Loucy (cell line): ENCODE measurements around the gene KCNK7.
"Not testable (repeated sequence)": the region's sequence is repeated elsewhere in the genome, so short reads cannot be mapped to it uniquely, and the experiment has no call there.

Experiments used
- H2AFZ ChIP-seq: fragments of 200-600 bp; sonication (generic); 2 replicates; pipeline ENCODE4 v1.6.0; 2016; ENCODE audit warnings: antibody characterized with exemption, mild to moderate bottlenecking, low read length, moderate library complexity
- H3F3A ChIP-seq: fragments of 200-600 bp; 2 replicates; pipeline ENCODE4 v1.6.0; 2016; ENCODE audit warnings: antibody characterized with exemption, low read depth, mild to moderate bottlenecking
- H3K27me3 ChIP-seq: fragments of 200-600 bp; sonication (generic); 2 replicates; pipeline ENCODE4 v1.6.1; 2014; ENCODE audit warnings: low read length, mild to moderate bottlenecking; ENCODE audit not compliant: insufficient read depth, poor library complexity, severe bottlenecking
- H3K36me3 ChIP-seq: fragments of 200-600 bp; sonication (generic); 2 replicates; pipeline ENCODE4 v1.6.1; 2016; ENCODE audit warnings: low read length; ENCODE audit not compliant: insufficient read depth
- H3K4me1 ChIP-seq: fragments of 200-600 bp; sonication (generic); 2 replicates; pipeline ENCODE4 v1.5.1; 2014; ENCODE audit warnings: low read length, mild to moderate bottlenecking; ENCODE audit not compliant: insufficient read depth, poor library complexity, severe bottlenecking
- H3K4me2 ChIP-seq: fragments of 200-600 bp; sonication (generic); 2 replicates; pipeline ENCODE4 v1.6.0; 2014; ENCODE audit warnings: antibody characterized with exemption, low read length, low read depth, mild to moderate bottlenecking; ENCODE audit not compliant: poor library complexity, severe bottlenecking
- H3K4me3 ChIP-seq: fragments of 200-600 bp; sonication (generic); 2 replicates; pipeline ENCODE4 v1.5.1; 2014; ENCODE audit warnings: low read length, mild to moderate bottlenecking, mixed read lengths; ENCODE audit not compliant: poor library complexity, severe bottlenecking
- H3K79me2 ChIP-seq: fragments of 200-600 bp; sonication (generic); 2 replicates; pipeline ENCODE4 v1.6.1; 2014; ENCODE audit warnings: low read length; ENCODE audit not compliant: insufficient read depth
- H3K9ac ChIP-seq: fragments of 200-600 bp; sonication (generic); 2 replicates; pipeline ENCODE4 v1.6.0; 2014; ENCODE audit warnings: mild to moderate bottlenecking, low read depth, low read length, moderate library complexity; ENCODE audit not compliant: poor library complexity, severe bottlenecking
- H3K9me2 ChIP-seq: fragments of 200-600 bp; sonication (generic); replicated peaks from 2 replicates; pipeline ENCODE4 v1.6.1; 2016; ENCODE audit warnings: low read depth, low read length, mixed read lengths
- H3K9me3 ChIP-seq: fragments of 200-600 bp; sonication (generic); 2 replicates; pipeline ENCODE4 v1.6.1; 2014; ENCODE audit warnings: mild to moderate bottlenecking, antibody characterized with exemption, low read length, low read depth; ENCODE audit not compliant: insufficient read depth
- H4K20me1 ChIP-seq: fragments of 200-600 bp; sonication (generic); 2 replicates; pipeline ENCODE4 v1.6.0; 2014; ENCODE audit warnings: antibody characterized with exemption, low read length, mild to moderate bottlenecking; ENCODE audit not compliant: insufficient read depth, poor library complexity, severe bottlenecking
- EZH2phosphoT487 ChIP-seq: fragments of 200-600 bp; IDR thresholded peaks from 2 replicates; pipeline ENCODE4 v1.6.1; 2018; ENCODE audit warnings: antibody characterized with exemption, mild to moderate bottlenecking, moderate library complexity, borderline replicate concordance
- TF ChIP-seq, protein P1 (sequence below): fragments of 200-600 bp; sonication (generic); conservative IDR thresholded peaks from 2 replicates; pipeline ENCODE4 v1.5.1; 2014; ENCODE audit warnings: mild to moderate bottlenecking, antibody characterized with exemption, low read length

KCNK7 gene

DNA sequence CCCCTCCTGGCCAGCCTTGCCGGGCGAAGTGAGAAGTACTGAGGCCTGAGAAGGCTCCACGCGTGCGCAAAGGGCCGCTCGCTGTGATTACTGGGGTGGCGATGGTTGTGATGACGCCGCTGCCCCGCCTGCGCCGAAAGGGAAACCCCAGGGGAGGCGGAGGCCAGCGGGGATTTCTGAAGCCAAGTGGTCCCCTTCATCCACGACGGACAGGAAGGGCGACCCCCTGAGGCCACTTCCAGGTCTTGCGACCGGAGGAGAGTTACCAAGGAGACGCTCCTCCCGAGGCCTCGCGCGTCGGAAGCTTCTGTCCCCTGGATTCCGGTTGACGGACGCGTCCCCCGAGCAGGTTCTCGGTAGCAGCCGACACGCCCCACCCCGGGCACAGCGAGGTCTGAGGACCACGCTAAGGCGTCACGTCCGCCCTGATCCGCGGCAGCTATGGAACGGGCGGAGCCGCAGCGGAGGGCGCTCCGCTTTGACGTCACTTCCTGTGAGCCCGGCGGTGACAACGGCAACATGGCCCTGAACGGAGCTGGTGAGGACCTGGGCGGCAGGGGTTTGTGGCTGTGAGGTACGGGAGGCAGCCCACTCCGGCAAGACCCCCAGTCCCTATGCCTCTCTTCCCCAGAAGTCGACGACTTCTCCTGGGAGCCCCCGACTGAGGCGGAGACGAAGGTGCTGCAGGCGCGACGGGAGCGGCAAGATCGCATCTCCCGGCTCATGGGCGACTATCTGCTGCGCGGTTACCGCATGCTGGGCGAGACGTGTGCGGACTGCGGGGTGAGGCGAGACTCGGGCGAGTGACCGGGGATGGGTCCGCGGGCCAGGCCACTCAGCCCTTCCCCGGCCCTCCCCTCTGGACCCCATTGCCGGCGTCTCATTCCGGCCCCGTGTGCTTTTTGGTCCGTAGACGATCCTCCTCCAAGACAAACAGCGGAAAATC, 25.4 kb downstream of the KCNK7 start, which contains the start of gene ZNRD2:
Gene ZNRD2 (plus strand): TSS at position 505 of the 946 bp plus-strand sequence. CDS start 15 bp downstream, at position 520.
- no peaks in the 10 kb centered on the region for H3K9me3 ChIP-seq
- peak within 1 kb of the TSS; percentile 87 for H3K9ac ChIP-seq
- peak within 1 kb of the TSS; percentile 92 for H2AFZ ChIP-seq
- no peaks in the 10 kb centered on the region for H3K27me3 ChIP-seq
- no peaks in the 10 kb centered on the region for H3K9me2 ChIP-seq
- H3K4me3 ChIP-seq = peak within 1 kb of the TSS; percentile 90
- peaks cover 30% of the 10 kb centered on the region for H4K20me1 ChIP-seq
- TF ChIP-seq EZH2phosphoT487 = no peak
- TF ChIP-seq, protein P1, sequence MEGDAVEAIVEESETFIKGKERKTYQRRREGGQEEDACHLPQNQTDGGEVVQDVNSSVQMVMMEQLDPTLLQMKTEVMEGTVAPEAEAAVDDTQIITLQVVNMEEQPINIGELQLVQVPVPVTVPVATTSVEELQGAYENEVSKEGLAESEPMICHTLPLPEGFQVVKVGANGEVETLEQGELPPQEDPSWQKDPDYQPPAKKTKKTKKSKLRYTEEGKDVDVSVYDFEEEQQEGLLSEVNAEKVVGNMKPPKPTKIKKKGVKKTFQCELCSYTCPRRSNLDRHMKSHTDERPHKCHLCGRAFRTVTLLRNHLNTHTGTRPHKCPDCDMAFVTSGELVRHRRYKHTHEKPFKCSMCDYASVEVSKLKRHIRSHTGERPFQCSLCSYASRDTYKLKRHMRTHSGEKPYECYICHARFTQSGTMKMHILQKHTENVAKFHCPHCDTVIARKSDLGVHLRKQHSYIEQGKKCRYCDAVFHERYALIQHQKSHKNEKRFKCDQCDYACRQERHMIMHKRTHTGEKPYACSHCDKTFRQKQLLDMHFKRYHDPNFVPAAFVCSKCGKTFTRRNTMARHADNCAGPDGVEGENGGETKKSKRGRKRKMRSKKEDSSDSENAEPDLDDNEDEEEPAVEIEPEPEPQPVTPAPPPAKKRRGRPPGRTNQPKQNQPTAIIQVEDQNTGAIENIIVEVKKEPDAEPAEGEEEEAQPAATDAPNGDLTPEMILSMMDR = peak; percentile 48
- no peaks in the 10 kb centered on the region for H3K36me3 ChIP-seq
- H3K4me1 ChIP-seq = peaks cover 51% of the 10 kb centered on the region
- peaks cover 54% of the 10 kb centered on the region for H3K79me2 ChIP-seq
- H3K4me2 ChIP-seq = peak within 1 kb of the TSS; percentile 94
- H3F3A ChIP-seq = peaks cover 12% of the 10 kb centered on the region

DNA sequence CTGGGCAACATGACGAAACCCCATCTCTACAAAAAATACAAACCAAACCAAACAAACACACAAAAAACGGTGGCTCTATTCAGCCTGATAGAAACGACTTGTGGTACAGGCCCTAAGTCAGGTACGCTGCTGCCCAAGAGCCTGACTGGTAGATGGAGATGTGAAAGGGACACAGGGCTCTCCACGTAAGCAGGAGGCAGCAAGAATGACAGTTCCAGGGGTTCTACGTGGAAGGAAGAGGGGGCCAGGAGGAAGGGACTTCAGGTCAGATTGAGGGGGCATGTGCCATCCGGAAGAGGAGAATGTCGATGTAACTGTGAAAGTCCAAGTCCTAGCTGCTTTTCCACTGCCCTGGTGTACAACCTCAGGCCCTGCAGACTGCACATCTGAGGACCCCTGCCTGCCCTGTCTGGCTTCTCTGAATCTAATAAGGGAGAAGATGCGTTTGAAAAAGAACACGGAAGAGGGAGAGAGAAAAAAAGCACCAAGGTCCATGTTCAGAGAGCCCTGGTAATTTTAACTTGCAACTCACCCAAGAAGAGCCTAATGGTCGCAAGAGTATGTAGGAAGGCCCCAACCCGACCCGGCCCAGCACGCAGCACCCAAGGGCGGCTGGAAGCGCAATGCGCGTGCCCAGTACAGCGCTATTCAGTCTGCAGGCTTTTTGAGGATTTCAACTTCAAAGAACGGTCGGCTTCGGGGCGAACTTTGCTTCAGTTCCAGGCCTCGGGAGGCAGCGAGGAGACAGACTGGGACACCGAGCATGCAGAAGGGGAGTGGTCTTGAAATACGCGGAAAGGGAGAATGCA, 26.2 kb downstream of the KCNK7 start:
- no peak for TF ChIP-seq EZH2phosphoT487
- TF ChIP-seq, protein P1 = no peak
- no peaks in the 10 kb centered on the region for H3K36me3 ChIP-seq
- H3K9ac ChIP-seq = peak overlapping the region; percentile 87
- H2AFZ ChIP-seq = peak overlapping the region; percentile 92
- H3K4me3 ChIP-seq = peak overlapping the region; percentile 90
- peaks cover 51% of the 10 kb centered on the region for H3K79me2 ChIP-seq
- peaks cover 5% of the 10 kb centered on the region; the same call in 1 of the 2 replicates for H3F3A ChIP-seq
- H3K4me1 ChIP-seq = peaks cover 50% of the 10 kb centered on the region
- H4K20me1 ChIP-seq = peaks cover 30% of the 10 kb centered on the region
- no peaks in the 10 kb centered on the region for H3K27me3 ChIP-seq
- H3K9me3 ChIP-seq = no peaks in the 10 kb centered on the region
- peak overlapping the region; percentile 94 for H3K4me2 ChIP-seq
- no peaks in the 10 kb centered on the region for H3K9me2 ChIP-seq

DNA sequence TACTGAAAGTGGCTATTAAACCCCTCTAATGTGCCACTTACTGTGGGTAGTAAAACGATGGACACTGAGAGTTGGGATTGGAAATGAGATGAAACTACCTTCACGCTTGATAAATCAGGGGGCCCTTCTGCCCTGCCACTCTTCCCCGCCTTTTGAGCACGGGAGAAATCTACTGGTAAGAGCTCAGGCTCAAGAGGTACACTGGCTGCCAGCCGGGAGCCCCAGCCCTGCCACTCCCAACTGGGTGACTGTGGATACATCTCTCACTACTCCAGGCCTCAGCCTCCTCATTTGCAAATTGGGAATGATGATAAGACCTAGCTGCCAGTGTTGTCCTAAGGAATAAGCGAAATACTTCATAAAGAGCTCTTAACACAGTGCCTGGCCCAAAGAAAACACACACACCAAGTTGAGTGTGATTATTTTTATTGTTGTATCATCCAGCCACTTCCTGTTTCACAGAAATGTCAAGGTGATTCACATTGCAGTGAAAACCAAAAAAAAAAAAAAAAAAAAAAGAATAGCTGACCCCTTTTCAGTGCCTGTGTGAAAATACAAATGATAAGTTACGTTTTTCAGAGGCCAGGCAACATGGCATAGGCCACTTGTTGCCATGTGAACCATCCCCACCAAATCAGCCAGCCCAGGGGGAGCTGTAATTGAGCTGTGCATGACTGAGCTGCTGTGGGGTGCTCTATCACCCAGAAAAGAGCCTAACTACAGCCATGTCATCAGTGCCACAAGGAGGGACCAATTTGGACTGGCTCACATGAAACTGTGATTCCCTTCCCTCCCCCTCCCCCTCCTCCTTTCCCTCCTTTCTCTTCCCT, 29.8 kb downstream of the KCNK7 start:
- Histone ChIP-seq H3K4me3 (peak overlapping the region; percentile 20), H3K36me3 (no peaks in the 10 kb centered on the region), H3K4me1 (peaks cover 32% of the 10 kb centered on the region), H3K9ac (peak overlapping the region; percentile 4), H2AFZ (no peak overlapping the region), H3K9me2 (no peaks in the 10 kb centered on the region), H3F3A (peaks cover 5% of the 10 kb centered on the region; the same call in 1 of the 2 replicates), H3K27me3 (no peaks in the 10 kb centered on the region), H3K79me2 (peaks cover 24% of the 10 kb centered on the region), H3K9me3 (no peaks in the 10 kb centered on the region), H4K20me1 (peaks cover 8% of the 10 kb centered on the region), H3K4me2 (peak overlapping the region; percentile 58)
- TF ChIP-seq, protein P1 = no peak
- TF ChIP-seq EZH2phosphoT487 = no peak

DNA sequence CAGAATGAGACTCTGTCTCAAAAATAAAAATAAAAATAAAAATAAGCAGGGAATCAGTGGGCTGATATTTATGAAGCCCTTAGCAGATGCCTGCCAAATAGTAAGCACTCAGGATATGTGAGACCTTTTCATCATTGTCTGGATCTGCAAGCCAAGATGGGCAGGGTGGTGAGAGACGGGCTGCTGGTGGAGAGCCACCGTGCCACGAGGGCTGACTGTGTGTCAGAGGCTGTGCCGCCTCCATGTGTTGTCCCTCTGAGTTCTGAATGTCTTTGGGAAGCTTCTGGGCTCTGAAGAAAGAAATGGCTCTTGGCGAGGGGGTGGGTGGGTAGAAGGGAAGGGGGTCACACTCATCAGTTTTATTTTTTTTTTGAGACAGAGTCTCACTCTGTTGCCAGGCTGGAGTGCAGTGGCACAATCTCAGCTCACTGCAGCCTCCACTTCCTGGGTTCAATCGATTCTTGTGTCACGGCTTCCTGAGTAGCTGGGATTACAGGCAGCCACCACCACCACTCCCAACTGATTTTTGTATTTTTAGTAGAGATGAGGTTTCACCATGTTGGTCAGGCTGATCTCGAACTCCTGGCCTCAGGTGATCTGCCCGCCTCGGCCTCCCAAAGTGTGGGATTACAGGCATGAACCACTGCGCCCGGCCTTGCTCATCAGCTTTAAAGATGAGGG, 30.6 kb downstream of the KCNK7 start:
- H3K4me1 ChIP-seq = peaks cover 29% of the 10 kb centered on the region
- H3K27me3 ChIP-seq, H4K20me1 ChIP-seq, H2AFZ ChIP-seq, H3K9me3 ChIP-seq, H3K36me3 ChIP-seq, H3F3A ChIP-seq, H3K9me2 ChIP-seq: not testable (repeated sequence)
- H3K9ac ChIP-seq = peak overlapping the region; percentile 4
- H3K4me2 ChIP-seq = peak overlapping the region; percentile 58
- H3K79me2 ChIP-seq = peaks cover 18% of the 10 kb centered on the region
- peak overlapping the region; percentile 20 for H3K4me3 ChIP-seq
